Measurements from ENCODE around the gene MARCHF10.

GRCh38 chr17:62778990-62779681, 29.0 kb downstream of the MARCHF10 start:
- no peak for TF ChIP-seq EP300 (IDR thresholded peaks at IDR 0.05)
- no peak for TF ChIP-seq CTCF (IDR thresholded peaks at IDR 0.05)
- TF ChIP-seq POLR2AphosphoS5 (IDR thresholded peaks at IDR 0.05) = no peak
